Muscle layer of colon (tissue), 2 donors: Measurements from ENCODE around the gene RPP38.

Source experiments
- H3K27ac ChIP-seq: one replicate; pipeline ENCODE4 v1.7.0; 2013; ENCODE audit warnings: low read depth, mild to moderate bottlenecking, low read length, moderate library complexity
- H3K27me3 ChIP-seq, 2 donors: one replicate each; pipeline ENCODE4 v1.7.0; 2013; ENCODE audit warnings: low read length in 2 of 2, mild to moderate bottlenecking in 2 of 2; ENCODE audit not compliant: insufficient read depth in 2 of 2, control insufficient read depth in 1 of 2
- H3K36me3 ChIP-seq: one replicate; pipeline ENCODE4 v1.7.0; 2013; ENCODE audit warnings: mild to moderate bottlenecking, low read length; ENCODE audit not compliant: insufficient read depth
- H3K4me1 ChIP-seq: one replicate; pipeline ENCODE4 v1.7.0; 2013; ENCODE audit warnings: mild to moderate bottlenecking, low read length; ENCODE audit not compliant: insufficient read depth
- H3K4me3 ChIP-seq, 2 donors: one replicate each; pipeline ENCODE4 v1.7.0; 2013; ENCODE audit warnings: low read length in 2 of 2, low read depth in 1 of 2, mild to moderate bottlenecking in 1 of 2, moderate library complexity in 1 of 2
- H3K9ac ChIP-seq: one replicate; pipeline ENCODE4 v1.7.0; 2013; ENCODE audit warnings: low read length
- H3K9me3 ChIP-seq: one replicate; pipeline ENCODE4 v1.7.0; 2013; ENCODE audit warnings: mild to moderate bottlenecking, low read length
- donor health status: abdominal sarcoma.
- donor health status: Adenocarcinoma of cecum.

Gene RPP38

GRCh38 chr10:15083674-15084501 is 13.3 kb upstream of the RPP38 start:
- no peaks in the 10 kb centered on the region for H3K27me3 ChIP-seq
- H3K9ac ChIP-seq: peak overlapping the region; percentile 30
- H3K4me3 ChIP-seq: peak overlapping the region; percentile 42 to 63
- no peak overlapping the region for H3K27ac ChIP-seq
- no peaks in the 10 kb centered on the region for H3K36me3 ChIP-seq
- peaks cover 5% of the 10 kb centered on the region for H3K4me1 ChIP-seq
- no peaks in the 10 kb centered on the region for H3K9me3 ChIP-seq

GRCh38 chr10:15084502-15084922 is 12.6 kb upstream of the RPP38 start:
- no peak overlapping the region for H3K27ac ChIP-seq
- no peaks in the 10 kb centered on the region for H3K27me3 ChIP-seq
- H3K9me3 ChIP-seq: no peaks in the 10 kb centered on the region
- H3K36me3 ChIP-seq: no peaks in the 10 kb centered on the region
- H3K4me3 ChIP-seq: peak overlapping the region; percentile 42 to 63
- peak overlapping the region; percentile 30 for H3K9ac ChIP-seq
- H3K4me1 ChIP-seq: peaks cover 5% of the 10 kb centered on the region

GRCh38 chr10:15088428-15089261 is 8.5 kb upstream of the RPP38 start, which contains the start of gene ACBD7:
ACBD7 (minus strand) TSS chr10:15088776; CDS start chr10:15088728, 48 bp downstream.
- H3K4me3 ChIP-seq: peak within 1 kb of the TSS; percentile 55 to 74
- no peak within 1 kb of the TSS for H3K27ac ChIP-seq
- no peaks in the 10 kb centered on the region for H3K36me3 ChIP-seq
- H3K9me3 ChIP-seq: no peaks in the 10 kb centered on the region
- no peak within 1 kb of the TSS for H3K9ac ChIP-seq
- H3K4me1 ChIP-seq: peaks cover 5% of the 10 kb centered on the region
- H3K27me3 ChIP-seq: no peaks in the 10 kb centered on the region

- H3K9me3 ChIP-seq: no peaks in the 10 kb centered on the region
- no peak overlapping the region for H3K4me3 ChIP-seq
- no peaks in the 10 kb centered on the region for H3K27me3 ChIP-seq
- H3K4me1 ChIP-seq: peaks cover 2% of the 10 kb centered on the region
- H3K27ac ChIP-seq: no peak overlapping the region
- no peaks in the 10 kb centered on the region for H3K36me3 ChIP-seq
- no peak overlapping the region for H3K9ac ChIP-seq
These were observed 5.7 kb upstream of the RPP38 start for GRCh38 chr10:15091418-15091817.

GRCh38 chr10:15092855-15093408 is 4.2 kb upstream of the RPP38 start:
- H3K36me3 ChIP-seq: no peaks in the 10 kb centered on the region
- H3K27ac ChIP-seq: no peak overlapping the region
- H3K4me3 ChIP-seq: no peak overlapping the region
- no peaks in the 10 kb centered on the region for H3K27me3 ChIP-seq
- no peaks in the 10 kb centered on the region for H3K9me3 ChIP-seq
- no peak overlapping the region for H3K9ac ChIP-seq
- H3K4me1 ChIP-seq: peaks cover 7% of the 10 kb centered on the region

- peak overlapping the region; percentile 83 for H3K9ac ChIP-seq
- peak overlapping the region; percentile 99 for H3K27ac ChIP-seq
- no peaks in the 10 kb centered on the region for H3K27me3 ChIP-seq
- peaks cover 21% of the 10 kb centered on the region for H3K4me1 ChIP-seq
- H3K36me3 ChIP-seq: peaks cover under 1% of the 10 kb centered on the region
- H3K4me3 ChIP-seq: peak overlapping the region; percentile 87 to 95
- H3K9me3 ChIP-seq: no peaks in the 10 kb centered on the region
These were observed 519 bp upstream of the RPP38 start for GRCh38 chr10:15096661-15097010.

GRCh38 chr10:15099886-15100285 is 2.7 kb downstream of the RPP38 start:
- peaks cover 24% of the 10 kb centered on the region for H3K36me3 ChIP-seq
- H3K9me3 ChIP-seq: no peaks in the 10 kb centered on the region
- H3K27ac ChIP-seq: no peak overlapping the region
- no peaks in the 10 kb centered on the region for H3K27me3 ChIP-seq
- peaks cover 21% of the 10 kb centered on the region for H3K4me1 ChIP-seq
- no peak overlapping the region for H3K4me3 ChIP-seq
- no peak overlapping the region for H3K9ac ChIP-seq

- peaks cover 12% of the 10 kb centered on the region for H3K4me1 ChIP-seq
- H3K4me3 ChIP-seq: no peak overlapping the region
- H3K36me3 ChIP-seq: peaks cover 50% of the 10 kb centered on the region
- H3K9me3 ChIP-seq: no peaks in the 10 kb centered on the region
- no peaks in the 10 kb centered on the region for H3K27me3 ChIP-seq
- H3K27ac ChIP-seq: no peak overlapping the region
- H3K9ac ChIP-seq: no peak overlapping the region
These were observed 6.4 kb downstream of the RPP38 start for GRCh38 chr10:15103513-15103912.

GRCh38 chr10:15106352-15107013 is 9.3 kb downstream of the RPP38 start:
- Histone ChIP-seq H3K36me3 (peaks cover 59% of the 10 kb centered on the region), H3K9me3 (no peaks in the 10 kb centered on the region), H3K9ac (no peak overlapping the region), H3K27me3 (no peaks in the 10 kb centered on the region), H3K4me3 (no peak overlapping the region), H3K4me1 (peaks cover 3% of the 10 kb centered on the region), H3K27ac (no peak overlapping the region)

GRCh38 chr10:15112657-15113056 is 15.5 kb downstream of the RPP38 start:
- H3K36me3 ChIP-seq: peaks cover 38% of the 10 kb centered on the region
- H3K4me1 ChIP-seq: no peaks in the 10 kb centered on the region
- H3K4me3 ChIP-seq: no peak overlapping the region
- no peaks in the 10 kb centered on the region for H3K27me3 ChIP-seq
- no peaks in the 10 kb centered on the region for H3K9me3 ChIP-seq
- H3K27ac ChIP-seq: no peak overlapping the region
- H3K9ac ChIP-seq: no peak overlapping the region

- no peaks in the 10 kb centered on the region for H3K4me1 ChIP-seq
- no peaks in the 10 kb centered on the region for H3K9me3 ChIP-seq
- no peak overlapping the region for H3K4me3 ChIP-seq
- no peak overlapping the region for H3K9ac ChIP-seq
- H3K27me3 ChIP-seq: no peaks in the 10 kb centered on the region
- H3K27ac ChIP-seq: no peak overlapping the region
- H3K36me3 ChIP-seq: peaks cover 40% of the 10 kb centered on the region
These were observed 16.6 kb downstream of the RPP38 start for GRCh38 chr10:15113766-15114165.
